CD4-positive, alpha-beta T cell treated with Interleukin-15 for 1 hour (primary cell): ENCODE measurements around the gene TCHP.

Experiments used
- DNase-seq: peaks from one replicate; pipeline ENCODE4 v3.0.0-alpha.2; 2020

TCHP gene

GRCh38 chr12:109967383-109968031 lies 67.4 kb downstream of the TCHP start:
- DNase-seq: no peak
